Measurements from ENCODE around the gene TMEM178B. TPM values are rescaled to one million over a fixed set of nuclear protein-coding genes. Genes with fewer than 3 reads are reported as not detected.

The TMEM178B gene
- total and polyA plus RNA-seq, 7 donors = 0.16 to 4.7 (median 1.4) TPM; not detected in 2

DNA sequence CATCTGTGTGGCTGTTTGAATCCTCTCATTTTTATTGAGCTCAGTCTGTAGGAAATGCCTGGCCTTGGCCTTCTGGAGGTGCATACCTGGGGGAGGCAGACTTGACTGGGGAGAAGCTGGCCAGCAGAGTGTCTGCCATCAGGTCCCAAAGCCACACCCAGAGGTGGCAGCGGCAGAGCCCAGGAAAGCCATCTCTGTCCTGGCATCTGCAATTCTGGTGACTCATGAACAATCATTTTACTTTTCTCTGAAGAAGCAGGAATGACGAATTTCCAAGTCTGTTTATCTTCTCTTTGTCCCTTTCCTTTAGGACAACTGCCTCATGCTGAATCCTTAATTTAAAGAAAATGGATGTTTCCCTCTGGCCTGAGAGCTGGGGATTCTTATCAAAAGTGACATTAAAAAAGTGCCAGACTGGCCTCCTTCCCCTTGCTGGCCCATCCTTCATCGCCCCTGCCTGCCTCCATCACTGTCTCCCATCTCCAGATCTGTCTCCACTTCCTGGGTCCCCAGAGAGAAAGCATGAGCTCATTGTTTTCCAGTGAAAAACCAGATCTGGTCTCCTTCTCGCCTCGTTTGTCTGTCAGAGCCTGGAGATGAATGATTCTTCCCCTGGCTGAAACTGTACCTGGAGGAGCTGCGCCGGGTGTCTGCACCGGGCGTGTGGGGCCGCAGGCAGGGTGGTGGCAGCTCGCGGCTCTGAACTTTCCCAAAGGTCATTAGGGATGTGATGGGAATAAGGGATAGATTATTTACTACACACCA is 124.5 kb downstream of the TMEM178B start:
- intact Hi-C loops (cut with DNase I) = no loop called here
- Histone ChIP-seq H3K4me1 (no peaks in the 10 kb centered on the region), H3K27ac (no peak overlapping the region), H3K9me3 (no peaks in the 10 kb centered on the region), H3K27me3 (peaks cover 0 to 3% (median 0%) of the 10 kb centered on the region in 3 donors), H3K36me3 (no peaks in the 10 kb centered on the region), H3K4me3 (no peak overlapping the region)
- TF ChIP-seq, protein P1, sequence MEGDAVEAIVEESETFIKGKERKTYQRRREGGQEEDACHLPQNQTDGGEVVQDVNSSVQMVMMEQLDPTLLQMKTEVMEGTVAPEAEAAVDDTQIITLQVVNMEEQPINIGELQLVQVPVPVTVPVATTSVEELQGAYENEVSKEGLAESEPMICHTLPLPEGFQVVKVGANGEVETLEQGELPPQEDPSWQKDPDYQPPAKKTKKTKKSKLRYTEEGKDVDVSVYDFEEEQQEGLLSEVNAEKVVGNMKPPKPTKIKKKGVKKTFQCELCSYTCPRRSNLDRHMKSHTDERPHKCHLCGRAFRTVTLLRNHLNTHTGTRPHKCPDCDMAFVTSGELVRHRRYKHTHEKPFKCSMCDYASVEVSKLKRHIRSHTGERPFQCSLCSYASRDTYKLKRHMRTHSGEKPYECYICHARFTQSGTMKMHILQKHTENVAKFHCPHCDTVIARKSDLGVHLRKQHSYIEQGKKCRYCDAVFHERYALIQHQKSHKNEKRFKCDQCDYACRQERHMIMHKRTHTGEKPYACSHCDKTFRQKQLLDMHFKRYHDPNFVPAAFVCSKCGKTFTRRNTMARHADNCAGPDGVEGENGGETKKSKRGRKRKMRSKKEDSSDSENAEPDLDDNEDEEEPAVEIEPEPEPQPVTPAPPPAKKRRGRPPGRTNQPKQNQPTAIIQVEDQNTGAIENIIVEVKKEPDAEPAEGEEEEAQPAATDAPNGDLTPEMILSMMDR (IDR thresholded peaks at IDR 0.05) = no peak
- TF ChIP-seq POLR2A (IDR thresholded peaks at IDR 0.05) (no peak), EP300 (IDR thresholded peaks at IDR 0.05) (no peak), POLR2AphosphoS5 (IDR thresholded peaks at IDR 0.05) (no peak)
- no peak for DNase-seq
- 64 to 66% methylated on average over 12 of the region's 12 CpGs for WGBS, 2 donors

DNA sequence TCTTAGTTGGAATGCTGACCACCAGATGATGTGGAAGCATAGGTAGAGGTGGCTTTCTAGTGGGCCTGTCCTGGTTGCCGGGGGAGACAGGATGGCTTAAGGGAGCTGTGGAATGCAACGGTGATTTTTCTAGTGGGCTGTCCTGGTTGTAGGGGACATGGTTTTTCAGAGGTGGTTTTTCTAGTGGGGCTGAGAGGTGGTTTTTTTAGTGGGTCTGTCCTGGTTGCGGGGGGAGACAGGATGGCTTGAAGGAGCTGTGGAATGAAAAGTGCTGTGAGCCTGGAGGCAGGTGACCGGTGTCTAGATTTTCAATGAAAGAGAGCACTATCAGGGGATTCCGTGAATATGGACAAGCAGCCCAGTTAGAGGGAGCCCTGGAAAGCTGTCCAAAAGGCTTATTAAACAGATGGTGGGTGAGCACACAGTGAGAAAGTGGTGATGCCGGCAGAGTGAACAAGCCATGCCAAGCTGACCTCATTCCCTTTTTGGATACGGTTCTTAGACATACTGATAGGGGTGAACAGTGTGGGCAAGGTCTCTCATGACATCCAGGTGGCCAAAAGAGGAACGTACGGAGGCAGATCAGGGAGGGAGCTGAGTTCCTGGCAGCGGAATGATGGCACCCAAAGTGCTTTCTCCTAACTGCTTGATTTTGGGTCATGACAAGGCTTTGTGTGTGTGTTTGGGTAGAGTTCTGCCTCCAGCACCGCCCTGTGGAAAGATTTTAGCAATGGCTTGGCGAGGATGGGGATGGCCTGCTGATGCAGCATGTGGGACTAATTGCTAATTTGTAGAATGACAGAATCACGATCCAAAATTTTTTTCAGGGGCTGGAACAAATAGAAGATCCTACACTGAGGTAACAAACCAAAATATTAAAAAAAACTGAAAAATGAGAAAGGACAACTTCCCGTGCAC is 126.6 kb downstream of the TMEM178B start:
- Histone ChIP-seq H3K4me1 (no peaks in the 10 kb centered on the region), H3K36me3 (no peaks in the 10 kb centered on the region), H3K4me3 (no peak overlapping the region), H3K9me3 (no peaks in the 10 kb centered on the region), H3K27me3 (peaks cover 0 to 3% (median 0%) of the 10 kb centered on the region in 3 donors), H3K27ac (no peak overlapping the region)
- no peak for DNase-seq
- no peak for TF ChIP-seq EP300 (IDR thresholded peaks at IDR 0.05)
- TF ChIP-seq, protein P1 (IDR thresholded peaks at IDR 0.05) = no peak
- TF ChIP-seq POLR2A (IDR thresholded peaks at IDR 0.05) = no peak
- TF ChIP-seq POLR2AphosphoS5 (IDR thresholded peaks at IDR 0.05) = no peak
- WGBS, 2 donors = 82 to 83% methylated on average over 14 of the region's 14 CpGs
- intact Hi-C loops (cut with DNase I) = no loop called here

DNA sequence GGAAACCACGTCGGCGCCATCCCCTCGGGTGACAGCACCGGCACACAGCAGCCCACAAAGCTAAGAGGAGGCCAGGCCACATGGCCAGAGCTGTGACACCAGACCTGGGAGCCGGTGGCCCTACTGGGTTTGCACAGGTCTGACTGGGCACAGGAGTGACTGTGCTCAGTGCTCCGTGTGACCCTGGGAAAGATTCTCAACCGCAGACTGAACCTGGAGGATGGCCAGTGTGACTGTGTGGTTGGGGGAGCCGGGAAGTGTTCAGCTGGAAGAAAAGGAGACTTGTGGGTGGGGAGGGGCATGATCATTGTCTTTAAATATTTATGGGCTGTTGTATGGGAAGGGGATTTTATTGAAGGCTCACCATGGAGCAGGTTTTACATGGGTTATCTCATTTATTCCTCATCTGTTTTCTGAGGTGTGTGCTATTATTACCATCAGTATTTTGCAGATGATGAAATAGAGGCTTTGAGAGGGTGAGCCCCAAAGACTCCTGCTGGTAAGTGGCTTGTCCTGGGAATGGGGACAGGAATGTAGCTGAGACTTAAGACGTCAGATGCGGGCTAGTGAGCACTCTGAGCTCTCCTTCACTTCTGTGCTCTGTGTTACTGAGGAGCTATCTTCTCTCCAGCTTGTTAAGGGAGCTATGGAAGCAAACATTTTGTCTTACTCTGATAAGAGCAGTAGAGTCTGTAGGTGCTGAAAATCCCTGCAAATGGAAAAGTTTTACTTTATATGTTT is 127.5 kb downstream of the TMEM178B start:
- H3K9me3 ChIP-seq = no peaks in the 10 kb centered on the region
- intact Hi-C loops (cut with DNase I) = no loop called here
- H3K36me3 ChIP-seq = no peaks in the 10 kb centered on the region
- WGBS, 2 donors = 66 to 72% methylated on average over 11 of the region's 11 CpGs
- peaks cover 0 to 3% (median 0%) of the 10 kb centered on the region in 3 donors for H3K27me3 ChIP-seq
- TF ChIP-seq POLR2AphosphoS5 (IDR thresholded peaks at IDR 0.05) = no peak
- no peak for TF ChIP-seq EP300 (IDR thresholded peaks at IDR 0.05)
- TF ChIP-seq, protein P1 (IDR thresholded peaks at IDR 0.05) = no peak
- TF ChIP-seq POLR2A (IDR thresholded peaks at IDR 0.05) = no peak
- DNase-seq = no peak
- H3K4me3 ChIP-seq = no peak overlapping the region
- H3K27ac ChIP-seq = no peak overlapping the region
- H3K4me1 ChIP-seq = no peaks in the 10 kb centered on the region

DNA sequence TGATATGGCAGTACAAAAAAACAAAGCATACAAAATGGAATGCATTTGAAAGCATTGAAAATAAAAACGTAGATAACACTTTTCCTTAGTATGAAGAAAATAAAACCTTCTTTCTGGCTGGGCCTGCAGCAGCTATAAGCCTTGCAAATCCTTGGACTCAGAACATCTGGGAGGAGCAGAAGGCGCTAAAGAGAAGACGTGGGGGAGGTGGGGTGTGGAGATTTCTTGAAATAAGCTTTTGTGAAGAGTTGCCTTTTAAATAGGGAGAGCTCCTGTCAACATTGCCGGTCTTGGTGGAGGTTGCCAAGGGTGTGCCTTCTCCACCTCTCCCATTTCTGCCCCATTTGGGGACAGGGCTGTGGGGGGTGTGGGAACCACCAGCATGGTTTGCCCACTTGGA is 128.7 kb downstream of the TMEM178B start:
- H3K9me3 ChIP-seq = no peaks in the 10 kb centered on the region

More for the DNA sequence above, 128.7 kb downstream of the TMEM178B start:
- TF ChIP-seq, protein P1 (IDR thresholded peaks at IDR 0.05) = no peak
- TF ChIP-seq EP300 (IDR thresholded peaks at IDR 0.05) (no peak), POLR2A (IDR thresholded peaks at IDR 0.05) (no peak), POLR2AphosphoS5 (IDR thresholded peaks at IDR 0.05) (no peak)
- intact Hi-C loops (cut with DNase I) = no loop called here
- Histone ChIP-seq H3K4me1 (no peaks in the 10 kb centered on the region), H3K27ac (no peak overlapping the region), H3K27me3 (no peaks in the 10 kb centered on the region), H3K4me3 (no peak overlapping the region), H3K36me3 (no peaks in the 10 kb centered on the region)
- DNase-seq = no peak
- WGBS, 2 donors = 48 to 57% methylated on average over 4 of the region's 4 CpGs

Measured in sigmoid colon (tissue), 7 donors.